NCI-H146 (cell line): ENCODE results near the gene CNTD1.

Experiments
- DNase-seq: peaks from one replicate; lab custom pipeline; 2025; lab: John Stamatoyannopoulos, UW

The CNTD1 gene

GRCh38 chr17:42779936-42780850 is 18.5 kb upstream of the CNTD1 start, which contains the start of gene WNK4:
Gene WNK4 (plus strand): TSS chr17:42780610. CDS start chr17:42780699, 89 bp downstream.
- peak; percentile 43 for DNase-seq

GRCh38 chr17:42780851-42781638 is 17.6 kb upstream of the CNTD1 start:
- DNase-seq = no peak

- no peak for DNase-seq
Measured at GRCh38 chr17:42781639-42782165, 17.0 kb upstream of the CNTD1 start.

- no peak for DNase-seq
Measured at GRCh38 chr17:42782166-42783061, 16.2 kb upstream of the CNTD1 start.

- DNase-seq = no peak
Measured at GRCh38 chr17:42783062-42783790, 15.4 kb upstream of the CNTD1 start.

GRCh38 chr17:42783791-42784138 is 14.9 kb upstream of the CNTD1 start:
- no peak for DNase-seq

- no peak for DNase-seq
Measured at GRCh38 chr17:42784409-42784808, 14.3 kb upstream of the CNTD1 start.

GRCh38 chr17:42784811-42785592 is 13.7 kb upstream of the CNTD1 start:
- peak; percentile 12 for DNase-seq

GRCh38 chr17:42787266-42787665 is 11.4 kb upstream of the CNTD1 start:
- no peak for DNase-seq

- DNase-seq = no peak
Measured at GRCh38 chr17:42791948-42792347, 6.7 kb upstream of the CNTD1 start.

GRCh38 chr17:42792545-42792944 is 6.1 kb upstream of the CNTD1 start:
- no peak for DNase-seq

GRCh38 chr17:42795061-42795460 is 3.6 kb upstream of the CNTD1 start:
- no peak for DNase-seq

GRCh38 chr17:42795465-42795864 is 3.2 kb upstream of the CNTD1 start:
- DNase-seq = no peak

- DNase-seq = no peak
Measured at GRCh38 chr17:42796066-42796758, 2.4 kb upstream of the CNTD1 start.

GRCh38 chr17:42797067-42798007 is 1.3 kb upstream of the CNTD1 start:
- no peak for DNase-seq

- no peak for DNase-seq
Measured at GRCh38 chr17:42798011-42798382, 664 bp upstream of the CNTD1 start.

- DNase-seq = peak; percentile 81
Measured at GRCh38 chr17:42803074-42803883, 4.6 kb downstream of the CNTD1 start.

- DNase-seq = peak; percentile 75
Measured at GRCh38 chr17:42804918-42805367, 6.3 kb downstream of the CNTD1 start.
